Upper lobe of left lung (tissue), 6 donors: ENCODE measurements around the gene ITPR1. TPM values are rescaled to one million over a fixed set of nuclear protein-coding genes. Genes with fewer than 3 reads are reported as not detected.

Experiments used
- ATAC-seq, 2 donors: fragments of 200-7000 bp; cut with Tn5 transposase; one replicate each; pipeline ENCODE4 v1.9.1; 2022; ENCODE audit warnings: mild to moderate bottlenecking in 2 of 2, moderate library complexity in 2 of 2; ENCODE audit not compliant: low FRiP score in 2 of 2
- DNase-seq, 2 donors: peaks; one replicate each; pipeline ENCODE4 v3.0.0-alpha.2; 2019 to 2020
- H3K27ac ChIP-seq, 4 donors: fragments of 200-600 bp; sonication (generic); one replicate each; pipeline ENCODE4 v1.5.1; 2016 to 2019
- H3K27me3 ChIP-seq, 4 donors: fragments of 200-600 bp; sonication (generic); one replicate each; pipeline ENCODE4 v1.5.1; 2017 to 2019
- H3K36me3 ChIP-seq, 4 donors: fragments of 200-600 bp; sonication (generic); one replicate each; pipeline ENCODE4 v1.5.1; 2016 to 2019
- H3K4me1 ChIP-seq, 4 donors: fragments of 200-600 bp; sonication (generic); one replicate each; pipeline ENCODE4 v1.5.1; 2018 to 2019
- H3K4me3 ChIP-seq, 4 donors: fragments of 200-600 bp; sonication (generic); one replicate each; pipeline ENCODE4 v1.5.1; 2017 to 2019; ENCODE audit warnings: mild to moderate bottlenecking in 2 of 4, moderate library complexity in 1 of 4
- H3K9me3 ChIP-seq, 4 donors: fragments of 200-600 bp; sonication (generic); one replicate each; pipeline ENCODE4 v1.5.1; 2018 to 2019
- EP300 ChIP-seq, 4 donors: sonication (generic); formaldehyde crosslinking; IDR thresholded peaks; one replicate each; pipeline ENCODE4 v1.5.1; 2017; ENCODE audit warnings: antibody characterized with exemption in 4 of 4, control low read depth in 2 of 4
- POLR2A ChIP-seq, 4 donors: fragments of 450-650 bp; IDR thresholded peaks; one replicate each; pipeline ENCODE4 v1.5.1; 2016 to 2017; ENCODE audit warnings: antibody characterized with exemption in 4 of 4, mild to moderate bottlenecking in 2 of 4
- POLR2AphosphoS5 ChIP-seq, 2 donors: sonication (generic); formaldehyde crosslinking; IDR thresholded peaks; one replicate each; pipeline ENCODE4 v1.5.1; 2017; ENCODE audit warnings: antibody characterized with exemption in 2 of 2
- WGBS, 2 donors: methylation state at CpG; one replicate each; pipeline ENCODE4 v1.1.5; 2017 to 2018; 5-methylcytosine and 5-hydroxymethylcytosine counted together
- total RNA-seq, 6 donors: library from RNA; depleted of rRNA in 4 of 6; stranded (reverse); fragments of >200 nt in 4 of 6; gene quantifications; one replicate each; pipeline versions ENCODE4 v1.1.0 to v1.2.1, GENCODE V29; 2016 to 2021
- TF ChIP-seq, protein P1 (sequence below), 6 experiments: fragments of 450-650 bp in 4 of 6; fragments of 200-600 bp in 2 of 6; sonication (generic) in 2 of 6; IDR thresholded peaks; one replicate each; pipeline ENCODE4 v1.5.1; 2016 to 2019; ENCODE audit warnings: antibody characterized with exemption in 6 of 6
- donor health status: DM: no; HTN: no; CAD: no; lungs with moderate emphysema.
- donor health status: DM: no; HTN: yes; CAD: no; lungs with severe emphysema.

ITPR1 gene
- total RNA-seq, 6 donors from 2014 or later: 55.5 to 136 (median 66.2) TPM

DNA sequence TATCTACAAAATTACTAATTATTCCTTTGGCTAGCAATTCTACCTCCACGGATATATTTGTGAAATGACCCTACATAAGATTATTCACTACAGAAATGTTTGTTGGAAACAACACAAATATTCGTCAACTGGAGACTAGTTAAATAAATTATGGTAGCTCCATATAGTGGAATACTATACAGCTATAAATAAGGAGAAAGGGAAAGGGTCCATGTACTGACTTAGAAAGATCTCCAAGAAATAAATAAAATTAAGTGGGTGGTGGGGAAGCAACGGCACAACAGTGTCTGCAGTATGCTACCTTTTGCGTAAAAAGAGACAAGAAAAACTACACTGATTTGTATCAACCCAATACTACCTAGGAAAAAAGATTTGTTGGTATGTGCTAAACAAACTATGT, 389.4 kb downstream of the ITPR1 start:
- no peak overlapping the region for H3K27ac ChIP-seq
- DNase-seq: no peak
- H3K36me3 ChIP-seq: no peaks in the 10 kb centered on the region
- 96 to 97% methylated on average over 4 of the region's 4 CpGs for WGBS, 2 donors
- ATAC-seq: no peak
- H3K4me3 ChIP-seq: no peak overlapping the region
- no peaks in the 10 kb centered on the region for H3K9me3 ChIP-seq
- TF ChIP-seq POLR2AphosphoS5 (IDR thresholded peaks at IDR 0.05) (no peak), EP300 (IDR thresholded peaks at IDR 0.05) (no peak), POLR2A (IDR thresholded peaks at IDR 0.05) (no peak)
- TF ChIP-seq, protein P1, sequence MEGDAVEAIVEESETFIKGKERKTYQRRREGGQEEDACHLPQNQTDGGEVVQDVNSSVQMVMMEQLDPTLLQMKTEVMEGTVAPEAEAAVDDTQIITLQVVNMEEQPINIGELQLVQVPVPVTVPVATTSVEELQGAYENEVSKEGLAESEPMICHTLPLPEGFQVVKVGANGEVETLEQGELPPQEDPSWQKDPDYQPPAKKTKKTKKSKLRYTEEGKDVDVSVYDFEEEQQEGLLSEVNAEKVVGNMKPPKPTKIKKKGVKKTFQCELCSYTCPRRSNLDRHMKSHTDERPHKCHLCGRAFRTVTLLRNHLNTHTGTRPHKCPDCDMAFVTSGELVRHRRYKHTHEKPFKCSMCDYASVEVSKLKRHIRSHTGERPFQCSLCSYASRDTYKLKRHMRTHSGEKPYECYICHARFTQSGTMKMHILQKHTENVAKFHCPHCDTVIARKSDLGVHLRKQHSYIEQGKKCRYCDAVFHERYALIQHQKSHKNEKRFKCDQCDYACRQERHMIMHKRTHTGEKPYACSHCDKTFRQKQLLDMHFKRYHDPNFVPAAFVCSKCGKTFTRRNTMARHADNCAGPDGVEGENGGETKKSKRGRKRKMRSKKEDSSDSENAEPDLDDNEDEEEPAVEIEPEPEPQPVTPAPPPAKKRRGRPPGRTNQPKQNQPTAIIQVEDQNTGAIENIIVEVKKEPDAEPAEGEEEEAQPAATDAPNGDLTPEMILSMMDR (IDR thresholded peaks at IDR 0.05): no peak
- no peaks in the 10 kb centered on the region for H3K4me1 ChIP-seq
- H3K27me3 ChIP-seq: no peaks in the 10 kb centered on the region

DNA sequence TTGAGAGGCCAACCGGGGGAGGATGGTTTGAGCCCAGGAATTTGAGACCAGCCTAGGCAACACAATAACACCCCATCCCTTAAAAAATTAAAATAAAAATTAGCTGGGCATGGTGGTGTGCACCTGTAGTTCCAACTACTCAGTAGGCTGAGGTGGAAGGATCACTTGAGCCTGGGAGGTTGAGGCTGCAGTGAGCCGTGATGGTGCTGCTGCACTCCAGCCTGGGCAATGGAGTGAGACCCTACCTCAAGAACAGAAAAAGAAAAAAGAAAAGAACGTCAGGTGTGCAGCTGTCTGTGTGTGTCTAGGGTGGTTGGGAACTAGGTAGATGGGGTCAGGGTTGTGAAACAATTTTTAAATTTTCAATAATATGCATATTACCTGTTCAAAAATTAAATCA, 389.9 kb downstream of the ITPR1 start:
- H3K4me3 ChIP-seq: no peak overlapping the region

DNA sequence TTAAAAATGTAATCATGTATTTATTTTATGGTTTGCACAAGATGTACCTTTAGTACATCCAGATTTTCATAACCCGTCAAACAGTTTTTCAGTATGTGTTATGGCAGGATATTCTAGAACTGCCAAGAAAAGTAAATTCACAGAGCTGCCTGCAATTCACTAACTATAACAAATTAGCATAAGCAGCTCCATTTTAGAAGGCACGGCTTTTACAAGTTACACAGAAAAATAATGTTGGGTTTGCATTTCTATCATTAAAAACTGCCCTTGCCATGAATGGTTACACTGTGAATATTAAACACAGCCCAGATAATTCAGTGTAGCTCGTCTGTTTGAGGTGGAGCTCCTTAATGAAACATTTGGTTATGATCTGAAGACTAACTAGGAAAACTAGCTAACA, 391.7 kb downstream of the ITPR1 start:
- WGBS, 2 donors: 78 to 87% methylated on average over 3 of the region's 3 CpGs
- no peaks in the 10 kb centered on the region for H3K36me3 ChIP-seq

More for the DNA sequence above, 389.9 kb downstream of the ITPR1 start:
- DNase-seq (no peak), ATAC-seq (no peak)
- 95 to 97% methylated on average over 3 of the region's 3 CpGs for WGBS, 2 donors
- Histone ChIP-seq H3K36me3 (no peaks in the 10 kb centered on the region), H3K27ac (no peak overlapping the region), H3K9me3 (no peaks in the 10 kb centered on the region), H3K27me3 (no peaks in the 10 kb centered on the region), H3K4me1 (no peaks in the 10 kb centered on the region)
- TF ChIP-seq EP300 (IDR thresholded peaks at IDR 0.05) (no peak), POLR2A (IDR thresholded peaks at IDR 0.05) (no peak), POLR2AphosphoS5 (IDR thresholded peaks at IDR 0.05) (no peak)
- TF ChIP-seq, protein P1 (IDR thresholded peaks at IDR 0.05): no peak

DNA sequence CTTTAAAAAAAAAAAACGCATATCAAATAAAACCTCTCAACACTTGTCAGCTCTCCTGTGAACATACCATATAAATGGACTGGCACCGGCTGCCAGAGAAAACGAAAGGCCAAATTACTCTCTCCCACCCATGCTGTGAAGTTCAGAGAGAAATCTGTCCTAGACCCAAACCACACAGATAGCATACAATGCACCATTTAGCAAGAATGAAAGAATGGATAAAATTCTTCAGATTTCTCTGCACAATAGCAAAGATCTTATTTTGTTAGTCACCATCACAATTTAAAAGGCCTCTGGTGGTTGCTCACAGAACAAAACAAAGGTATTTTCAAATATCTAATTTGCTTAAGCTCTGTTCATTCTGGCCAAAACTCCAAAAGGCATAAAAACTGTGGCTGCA, 392.2 kb downstream of the ITPR1 start:
- Histone ChIP-seq H3K27ac (no peak overlapping the region), H3K27me3 (no peaks in the 10 kb centered on the region), H3K4me1 (peaks cover 6 to 15% (median 8%) of the 10 kb centered on the region in 4 donors), H3K4me3 (no peak overlapping the region), H3K9me3 (no peaks in the 10 kb centered on the region), H3K36me3 (no peaks in the 10 kb centered on the region)
- no peak for TF ChIP-seq POLR2AphosphoS5 (IDR thresholded peaks at IDR 0.05)
- TF ChIP-seq, protein P1 (IDR thresholded peaks at IDR 0.05): no peak
- no peak for TF ChIP-seq POLR2A (IDR thresholded peaks at IDR 0.05)
- no peak for TF ChIP-seq EP300 (IDR thresholded peaks at IDR 0.05)
- 63 to 82% methylated on average over 3 of the region's 3 CpGs for WGBS, 2 donors
- DNase-seq: no peak
- ATAC-seq: no peak

More for the DNA sequence above, 391.7 kb downstream of the ITPR1 start:
- Histone ChIP-seq H3K27me3 (no peaks in the 10 kb centered on the region), H3K27ac (no peak overlapping the region), H3K9me3 (no peaks in the 10 kb centered on the region), H3K4me3 (no peak overlapping the region), H3K4me1 (peaks cover 6 to 14% (median 8%) of the 10 kb centered on the region in 4 donors)
- no peak for ATAC-seq
- DNase-seq: no peak
- no peak for TF ChIP-seq POLR2AphosphoS5 (IDR thresholded peaks at IDR 0.05)
- TF ChIP-seq EP300 (IDR thresholded peaks at IDR 0.05): no peak
- TF ChIP-seq POLR2A (IDR thresholded peaks at IDR 0.05): no peak
- TF ChIP-seq, protein P1 (IDR thresholded peaks at IDR 0.05): no peak

DNA sequence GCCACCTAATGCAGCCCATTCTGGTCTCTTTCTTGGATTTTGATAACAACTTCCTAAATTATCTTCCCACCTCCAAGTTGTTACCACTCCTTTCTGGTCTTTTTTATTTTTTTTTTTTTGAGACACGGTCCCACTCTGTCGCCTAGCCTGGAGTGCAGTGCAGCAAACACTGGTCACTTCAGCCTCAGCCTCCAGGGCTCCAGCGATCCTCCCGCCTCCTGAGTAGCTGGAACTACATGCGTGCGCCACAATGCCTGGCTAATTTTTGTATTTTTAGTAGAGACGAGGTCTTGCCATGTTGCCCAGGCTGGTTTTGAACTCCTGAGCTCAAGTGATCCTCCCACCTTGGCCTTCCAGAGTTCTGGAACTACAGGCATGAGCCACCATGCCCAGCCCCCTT, 393.3 kb downstream of the ITPR1 start:
- Histone ChIP-seq H3K27me3 (no peaks in the 10 kb centered on the region), H3K36me3 (no peaks in the 10 kb centered on the region), H3K9me3 (no peaks in the 10 kb centered on the region), H3K4me1 (peaks cover 6 to 15% (median 8%) of the 10 kb centered on the region in 4 donors), H3K27ac (no peak overlapping the region), H3K4me3 (no peak overlapping the region)
- TF ChIP-seq, protein P1 (IDR thresholded peaks at IDR 0.05): no peak
- TF ChIP-seq POLR2A (IDR thresholded peaks at IDR 0.05): no peak
- TF ChIP-seq EP300 (IDR thresholded peaks at IDR 0.05): no peak
- TF ChIP-seq POLR2AphosphoS5 (IDR thresholded peaks at IDR 0.05): no peak
- no peak for ATAC-seq
- 96 to 99% methylated on average over 7 of the region's 7 CpGs for WGBS, 2 donors
- DNase-seq: no peak
